HepG2 (cell line): ENCODE measurements around the gene VRK2. TPM values are rescaled to one million over a fixed set of nuclear protein-coding genes. Genes with fewer than 3 reads are reported as not detected.
A peak's percentile ranks its signal among the peaks of the same experiment; 100 is the strongest.

Experiments used
- ARNTL ChIP-seq: sonication (generic); formaldehyde crosslinking; IDR thresholded peaks from 2 replicates; pipeline ENCODE4 v1.4.0; 2020; ENCODE audit warnings: mild to moderate bottlenecking, missing genetic modification reagents
- CHCHD3 ChIP-seq: sonication (generic); formaldehyde crosslinking; IDR thresholded peaks from 2 replicates; pipeline ENCODE4 v1.8.0; 2022; ENCODE audit warnings: mild to moderate bottlenecking, missing genetic modification reagents, moderate library complexity
- GATAD2A ChIP-seq: IDR thresholded peaks from 2 replicates; pipeline ENCODE4 v1.6.1; 2016
- HNRNPUL1 ChIP-seq: fragments of 200-400 bp; formaldehyde crosslinking; IDR thresholded peaks from 2 replicates; pipeline ENCODE4 v1.6.1; 2017; ENCODE audit warnings: low read depth, mild to moderate bottlenecking, low read length, moderate library complexity
- IKZF1 ChIP-seq: fragments of 450-650 bp; IDR thresholded peaks from 2 replicates; pipeline ENCODE4 v1.7.1; 2016
- POGZ ChIP-seq: sonication (generic); formaldehyde crosslinking; IDR thresholded peaks from 2 replicates; pipeline ENCODE4 v1.4.0; 2020; ENCODE audit warnings: mild to moderate bottlenecking, missing genetic modification reagents
- ZBTB42 ChIP-seq: sonication (generic); formaldehyde crosslinking; IDR thresholded peaks from 2 replicates; pipeline ENCODE4 v1.5.0; 2020; ENCODE audit warnings: mild to moderate bottlenecking, missing genetic modification reagents
- ZNF263 ChIP-seq: sonication (generic); formaldehyde crosslinking; IDR thresholded peaks from 2 replicates; pipeline ENCODE4 v1.4.0; 2020; ENCODE audit warnings: missing genetic modification reagents
- ZNF331 ChIP-seq: sonication (generic); formaldehyde crosslinking; IDR thresholded peaks from 2 replicates; pipeline ENCODE4 v1.4.0; 2020; ENCODE audit warnings: missing genetic modification reagents
- ZNF660 ChIP-seq: sonication (generic); formaldehyde crosslinking; IDR thresholded peaks from 2 replicates; pipeline ENCODE4 v1.5.1; 2020; ENCODE audit warnings: mild to moderate bottlenecking, low read depth, missing genetic modification reagents, borderline replicate concordance
- ZNF792 ChIP-seq: IDR thresholded peaks from 2 replicates; pipeline ENCODE4 v1.6.1; 2016
- ZNF878 ChIP-seq: sonication (generic); formaldehyde crosslinking; IDR thresholded peaks from 2 replicates; pipeline ENCODE4 v1.8.1; 2023; ENCODE audit warnings: mild to moderate bottlenecking, missing genetic modification reagents, moderate library complexity
- polyA plus RNA-seq, 8 experiments: library from polyadenylated mRNA; depleted of rRNA in 3 of 8; stranded (reverse) in 7 of 8; unstranded in 1 of 8; fragments of >200 nt; fragmentation: Illumina TruSeq in 4 of 8; extraction: Trizol in 4 of 8; gene quantifications; 2 replicates each; pipeline versions ENCODE4 v1.2.1 to v1.2.3, GENCODE V29; 2011 to 2016; ENCODE audit warnings: low read depth in 4 of 8, missing spikeins in 1 of 8, mixed read lengths in 1 of 8; ENCODE audit not compliant: insufficient read depth in 1 of 8
- total RNA-seq, 5 experiments: library from RNA; depleted of rRNA; stranded (reverse); fragments of >200 nt; fragmentation: Illumina TruSeq; extraction: Trizol; gene quantifications; 2 replicates each; pipeline ENCODE4 v1.2.3, GENCODE V29; 2016; ENCODE audit warnings: low read depth in 1 of 5
- TF ChIP-seq, protein P1 (sequence below): sonication (generic); formaldehyde crosslinking; IDR thresholded peaks from 2 replicates; pipeline ENCODE4 v1.5.0; 2020; ENCODE audit warnings: missing genetic modification reagents
- TF ChIP-seq, protein P2 (sequence below): sonication (generic); formaldehyde crosslinking; IDR thresholded peaks from 2 replicates; pipeline ENCODE4 v1.5.0; 2020; ENCODE audit warnings: mild to moderate bottlenecking, missing genetic modification reagents
- TF ChIP-seq, protein P3 (sequence below): sonication (generic); formaldehyde crosslinking; IDR thresholded peaks from 2 replicates; pipeline ENCODE4 v1.4.0; 2020; ENCODE audit warnings: low read depth, mild to moderate bottlenecking, missing genetic modification reagents
- TF ChIP-seq, protein P4 (sequence below): sonication (generic); formaldehyde crosslinking; IDR thresholded peaks from 2 replicates; pipeline ENCODE4 v1.5.1; 2020; ENCODE audit warnings: mild to moderate bottlenecking, missing genetic modification reagents, moderate library complexity
- TF ChIP-seq, protein P5 (sequence below): sonication (generic); formaldehyde crosslinking; conservative IDR thresholded peaks from 2 replicates; pipeline ENCODE4 v1.8.0; 2022; ENCODE audit warnings: mild to moderate bottlenecking, moderate library complexity, missing genetic modification reagents
- TF ChIP-seq, protein P6 (sequence below): sonication (generic); formaldehyde crosslinking; IDR thresholded peaks from 2 replicates; pipeline ENCODE4 v1.4.0; 2020; ENCODE audit warnings: low read depth, mild to moderate bottlenecking, missing genetic modification reagents

Gene VRK2
- total and polyA plus RNA-seq, 2 of the 13 experiments (the other 11 are each of a cell fraction or from before 2014, with no cell fraction given): 13.3 to 29.1 TPM

DNA sequence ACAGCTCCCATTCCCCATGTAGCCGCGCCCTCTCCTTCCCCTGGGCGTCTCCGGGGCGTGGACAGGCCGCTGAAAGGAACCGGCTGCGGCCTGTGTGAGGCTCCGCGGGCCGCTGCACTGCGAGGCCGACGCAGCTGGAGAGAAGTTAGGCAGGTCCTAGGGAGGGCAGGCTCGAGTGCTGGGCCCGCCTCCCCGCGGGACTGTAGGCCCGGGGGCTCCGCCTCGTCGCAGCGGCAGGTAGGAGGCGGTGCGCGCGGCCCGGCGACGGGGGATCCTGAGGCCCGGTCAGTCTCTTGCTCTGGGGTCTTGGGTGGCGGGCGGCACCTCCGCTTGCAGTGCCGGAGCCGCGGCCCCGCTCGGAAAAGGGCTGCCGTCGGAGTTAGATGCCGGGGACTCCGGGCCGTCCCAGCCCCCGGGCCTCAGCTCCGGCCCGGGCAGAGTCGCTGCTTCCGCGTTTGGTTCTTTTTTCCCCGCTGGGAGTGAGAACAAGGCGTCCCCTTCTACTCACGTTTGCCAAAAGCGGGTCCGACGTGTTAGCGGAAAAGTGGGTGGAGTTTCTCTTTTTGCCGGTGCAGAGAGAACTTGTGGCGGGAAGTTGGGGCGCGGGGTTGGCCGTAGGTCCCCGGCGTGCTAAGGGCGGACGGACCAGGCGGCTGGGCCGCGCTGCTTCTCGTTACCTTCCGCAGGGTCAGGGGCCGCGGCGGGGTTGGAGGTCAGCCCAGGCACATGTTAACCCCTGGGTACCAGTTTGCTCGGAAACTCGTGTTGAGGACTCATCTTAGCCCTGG, at the start of gene VRK2 (continued):
- TF ChIP-seq, protein P1, sequence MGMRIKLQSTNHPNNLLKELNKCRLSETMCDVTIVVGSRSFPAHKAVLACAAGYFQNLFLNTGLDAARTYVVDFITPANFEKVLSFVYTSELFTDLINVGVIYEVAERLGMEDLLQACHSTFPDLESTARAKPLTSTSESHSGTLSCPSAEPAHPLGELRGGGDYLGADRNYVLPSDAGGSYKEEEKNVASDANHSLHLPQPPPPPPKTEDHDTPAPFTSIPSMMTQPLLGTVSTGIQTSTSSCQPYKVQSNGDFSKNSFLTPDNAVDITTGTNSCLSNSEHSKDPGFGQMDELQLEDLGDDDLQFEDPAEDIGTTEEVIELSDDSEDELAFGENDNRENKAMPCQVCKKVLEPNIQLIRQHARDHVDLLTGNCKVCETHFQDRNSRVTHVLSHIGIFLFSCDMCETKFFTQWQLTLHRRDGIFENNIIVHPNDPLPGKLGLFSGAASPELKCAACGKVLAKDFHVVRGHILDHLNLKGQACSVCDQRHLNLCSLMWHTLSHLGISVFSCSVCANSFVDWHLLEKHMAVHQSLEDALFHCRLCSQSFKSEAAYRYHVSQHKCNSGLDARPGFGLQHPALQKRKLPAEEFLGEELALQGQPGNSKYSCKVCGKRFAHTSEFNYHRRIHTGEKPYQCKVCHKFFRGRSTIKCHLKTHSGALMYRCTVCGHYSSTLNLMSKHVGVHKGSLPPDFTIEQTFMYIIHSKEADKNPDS: no peak; the same call in none of the 2 replicates
- TF ChIP-seq ZNF263 (CRISPR knock-in tag): peak; percentile 63
- TF ChIP-seq ZNF878 (CRISPR knock-in tag): peak; percentile 98
- peak; percentile 93 for TF ChIP-seq POGZ
- TF ChIP-seq GATAD2A (CRISPR knock-in tag): peak; percentile 84
- TF ChIP-seq, protein P2, sequence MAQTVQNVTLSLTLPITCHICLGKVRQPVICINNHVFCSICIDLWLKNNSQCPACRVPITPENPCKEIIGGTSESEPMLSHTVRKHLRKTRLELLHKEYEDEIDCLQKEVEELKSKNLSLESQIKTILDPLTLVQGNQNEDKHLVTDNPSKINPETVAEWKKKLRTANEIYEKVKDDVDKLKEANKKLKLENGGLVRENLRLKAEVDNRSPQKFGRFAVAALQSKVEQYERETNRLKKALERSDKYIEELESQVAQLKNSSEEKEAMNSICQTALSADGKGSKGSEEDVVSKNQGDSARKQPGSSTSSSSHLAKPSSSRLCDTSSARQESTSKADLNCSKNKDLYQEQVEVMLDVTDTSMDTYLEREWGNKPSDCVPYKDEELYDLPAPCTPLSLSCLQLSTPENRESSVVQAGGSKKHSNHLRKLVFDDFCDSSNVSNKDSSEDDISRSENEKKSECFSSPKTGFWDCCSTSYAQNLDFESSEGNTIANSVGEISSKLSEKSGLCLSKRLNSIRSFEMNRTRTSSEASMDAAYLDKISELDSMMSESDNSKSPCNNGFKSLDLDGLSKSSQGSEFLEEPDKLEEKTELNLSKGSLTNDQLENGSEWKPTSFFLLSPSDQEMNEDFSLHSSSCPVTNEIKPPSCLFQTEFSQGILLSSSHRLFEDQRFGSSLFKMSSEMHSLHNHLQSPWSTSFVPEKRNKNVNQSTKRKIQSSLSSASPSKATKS: peak; percentile 22
- TF ChIP-seq, protein P3, sequence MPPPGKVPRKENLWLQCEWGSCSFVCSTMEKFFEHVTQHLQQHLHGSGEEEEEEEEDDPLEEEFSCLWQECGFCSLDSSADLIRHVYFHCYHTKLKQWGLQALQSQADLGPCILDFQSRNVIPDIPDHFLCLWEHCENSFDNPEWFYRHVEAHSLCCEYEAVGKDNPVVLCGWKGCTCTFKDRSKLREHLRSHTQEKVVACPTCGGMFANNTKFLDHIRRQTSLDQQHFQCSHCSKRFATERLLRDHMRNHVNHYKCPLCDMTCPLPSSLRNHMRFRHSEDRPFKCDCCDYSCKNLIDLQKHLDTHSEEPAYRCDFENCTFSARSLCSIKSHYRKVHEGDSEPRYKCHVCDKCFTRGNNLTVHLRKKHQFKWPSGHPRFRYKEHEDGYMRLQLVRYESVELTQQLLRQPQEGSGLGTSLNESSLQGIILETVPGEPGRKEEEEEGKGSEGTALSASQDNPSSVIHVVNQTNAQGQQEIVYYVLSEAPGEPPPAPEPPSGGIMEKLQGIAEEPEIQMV (CRISPR knock-in tag): peak; percentile 80
- TF ChIP-seq, protein P4, sequence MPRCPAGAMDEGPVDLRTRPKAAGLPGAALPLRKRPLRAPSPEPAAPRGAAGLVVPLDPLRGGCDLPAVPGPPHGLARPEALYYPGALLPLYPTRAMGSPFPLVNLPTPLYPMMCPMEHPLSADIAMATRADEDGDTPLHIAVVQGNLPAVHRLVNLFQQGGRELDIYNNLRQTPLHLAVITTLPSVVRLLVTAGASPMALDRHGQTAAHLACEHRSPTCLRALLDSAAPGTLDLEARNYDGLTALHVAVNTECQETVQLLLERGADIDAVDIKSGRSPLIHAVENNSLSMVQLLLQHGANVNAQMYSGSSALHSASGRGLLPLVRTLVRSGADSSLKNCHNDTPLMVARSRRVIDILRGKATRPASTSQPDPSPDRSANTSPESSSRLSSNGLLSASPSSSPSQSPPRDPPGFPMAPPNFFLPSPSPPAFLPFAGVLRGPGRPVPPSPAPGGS: peak; percentile 91
- TF ChIP-seq ZNF792: peak; percentile 86
- TF ChIP-seq ZBTB42 (CRISPR knock-in tag): peak; percentile 77
- TF ChIP-seq ZNF331: peak; percentile 97
- TF ChIP-seq HNRNPUL1: no peak
- no peak for TF ChIP-seq IKZF1
- TF ChIP-seq CHCHD3 (CRISPR knock-in tag): peak; percentile 94; the same call in 1 of the 2 replicates
- TF ChIP-seq, protein P5, sequence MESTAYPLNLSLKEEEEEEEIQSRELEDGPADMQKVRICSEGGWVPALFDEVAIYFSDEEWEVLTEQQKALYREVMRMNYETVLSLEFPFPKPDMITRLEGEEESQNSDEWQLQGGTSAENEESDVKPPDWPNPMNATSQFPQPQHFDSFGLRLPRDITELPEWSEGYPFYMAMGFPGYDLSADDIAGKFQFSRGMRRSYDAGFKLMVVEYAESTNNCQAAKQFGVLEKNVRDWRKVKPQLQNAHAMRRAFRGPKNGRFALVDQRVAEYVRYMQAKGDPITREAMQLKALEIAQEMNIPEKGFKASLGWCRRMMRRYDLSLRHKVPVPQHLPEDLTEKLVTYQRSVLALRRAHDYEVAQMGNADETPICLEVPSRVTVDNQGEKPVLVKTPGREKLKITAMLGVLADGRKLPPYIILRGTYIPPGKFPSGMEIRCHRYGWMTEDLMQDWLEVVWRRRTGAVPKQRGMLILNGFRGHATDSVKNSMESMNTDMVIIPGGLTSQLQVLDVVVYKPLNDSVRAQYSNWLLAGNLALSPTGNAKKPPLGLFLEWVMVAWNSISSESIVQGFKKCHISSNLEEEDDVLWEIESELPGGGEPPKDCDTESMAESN (CRISPR knock-in tag): peak; percentile 87
- TF ChIP-seq, protein P6, sequence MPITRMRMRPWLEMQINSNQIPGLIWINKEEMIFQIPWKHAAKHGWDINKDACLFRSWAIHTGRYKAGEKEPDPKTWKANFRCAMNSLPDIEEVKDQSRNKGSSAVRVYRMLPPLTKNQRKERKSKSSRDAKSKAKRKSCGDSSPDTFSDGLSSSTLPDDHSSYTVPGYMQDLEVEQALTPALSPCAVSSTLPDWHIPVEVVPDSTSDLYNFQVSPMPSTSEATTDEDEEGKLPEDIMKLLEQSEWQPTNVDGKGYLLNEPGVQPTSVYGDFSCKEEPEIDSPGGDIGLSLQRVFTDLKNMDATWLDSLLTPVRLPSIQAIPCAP (CRISPR knock-in tag): peak; percentile 88
- TF ChIP-seq ZNF660 (CRISPR knock-in tag): 0 out of 2 replicates have a peak, but pooled peaks have one; percentile 90
- peak; percentile 79 for TF ChIP-seq ARNTL (CRISPR knock-in tag)
